ENCODE measurements around the gene CNOT1.

- TF ChIP-seq CTCF (IDR thresholded peaks at IDR 0.05; ENCODE audit: poor library complexity, severe bottlenecking) = no peak
- TF ChIP-seq EZH2 (IDR thresholded peaks at IDR 0.05; ENCODE audit: borderline replicate concordance, insufficient read depth, low read length, poor library complexity, severe bottlenecking) = no peak
- no peak for TF ChIP-seq RAD21 (conservative IDR thresholded peaks at IDR 0.05)
- TF ChIP-seq TAF1 (IDR thresholded peaks at IDR 0.05; ENCODE audit: low read depth) = no peak
- TF ChIP-seq POLR2AphosphoS5 (IDR thresholded peaks at IDR 0.05) = no peak
- TF ChIP-seq REST (IDR thresholded peaks at IDR 0.05; ENCODE audit: borderline replicate concordance) = no peak
- TF ChIP-seq MXI1 (conservative IDR thresholded peaks at IDR 0.05; ENCODE audit: poor library complexity, severe bottlenecking) = no peak
- no peak for TF ChIP-seq SMC3 (conservative IDR thresholded peaks at IDR 0.05; ENCODE audit: poor library complexity)
Observed at GRCh38 chr16:58624209-58624608, 5.4 kb downstream of the CNOT1 start.
